ENCODE measurements around the gene SGSM1. TPM values are rescaled to one million over a fixed set of nuclear protein-coding genes. Genes with fewer than 3 reads are reported as not detected.
A peak's percentile ranks its signal among the peaks of the same experiment; 100 is the strongest.

Gene SGSM1
- total RNA-seq, 1 donor from 2014 or later: 7.5 TPM

DNA sequence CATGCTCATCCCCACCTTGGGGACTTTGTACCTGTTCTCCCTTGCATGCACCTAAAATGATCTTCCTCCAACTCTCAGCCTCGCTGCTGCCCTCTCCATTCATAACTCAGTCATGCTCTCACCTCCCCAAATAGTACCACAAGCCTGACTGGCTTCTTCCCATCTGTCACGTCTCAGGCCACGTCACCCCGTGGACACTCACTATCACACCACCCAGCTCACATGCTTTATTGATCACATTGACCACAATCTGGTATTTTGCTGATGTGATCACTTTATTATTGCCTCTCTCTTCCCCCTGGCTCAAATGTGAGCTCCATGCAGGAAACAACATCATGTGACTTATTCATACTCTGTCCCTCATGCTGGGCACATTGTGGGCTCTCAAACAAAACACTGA lies 9.2 kb upstream of the SGSM1 start:
- intact Hi-C loops (cut with DNase I): no loop called here

DNA sequence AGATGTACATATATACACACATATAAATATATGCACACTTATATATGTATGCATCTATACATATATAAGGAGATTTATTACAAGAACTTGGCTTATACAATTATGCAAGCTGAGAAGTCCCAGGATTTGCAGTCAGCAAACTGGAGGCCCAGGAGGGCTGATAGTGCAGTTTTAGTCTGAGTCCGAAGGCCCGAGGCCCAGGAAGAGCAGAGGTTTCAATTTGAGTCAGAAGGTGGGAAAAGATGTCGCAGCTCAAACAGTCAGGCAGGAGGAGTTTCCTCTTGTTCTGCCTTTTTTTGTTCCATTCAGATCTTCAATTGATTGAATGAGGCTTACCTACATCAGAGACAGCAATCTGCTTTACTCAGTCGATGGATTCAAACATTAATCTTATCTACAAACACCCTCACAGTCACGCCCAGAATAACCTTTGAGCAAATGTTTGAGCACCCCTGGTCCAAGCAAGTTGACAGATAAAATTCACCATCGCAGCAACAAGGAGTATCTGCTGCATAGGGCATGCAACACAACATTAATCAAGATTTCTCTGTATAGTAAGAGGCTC lies 4.0 kb upstream of the SGSM1 start:
- DNase-seq (ENCODE audit: missing footprints) (no peak), ATAC-seq (no peak)
- intact Hi-C loops (cut with DNase I): loop anchor here (5.0 kb wide), 1 partner anchor 50 kb away; no protein-coding TSS in a partner anchor

More for the DNA sequence above, 9.2 kb upstream of the SGSM1 start:
- no peak for DNase-seq (ENCODE audit: missing footprints)
- no peak for ATAC-seq

DNA sequence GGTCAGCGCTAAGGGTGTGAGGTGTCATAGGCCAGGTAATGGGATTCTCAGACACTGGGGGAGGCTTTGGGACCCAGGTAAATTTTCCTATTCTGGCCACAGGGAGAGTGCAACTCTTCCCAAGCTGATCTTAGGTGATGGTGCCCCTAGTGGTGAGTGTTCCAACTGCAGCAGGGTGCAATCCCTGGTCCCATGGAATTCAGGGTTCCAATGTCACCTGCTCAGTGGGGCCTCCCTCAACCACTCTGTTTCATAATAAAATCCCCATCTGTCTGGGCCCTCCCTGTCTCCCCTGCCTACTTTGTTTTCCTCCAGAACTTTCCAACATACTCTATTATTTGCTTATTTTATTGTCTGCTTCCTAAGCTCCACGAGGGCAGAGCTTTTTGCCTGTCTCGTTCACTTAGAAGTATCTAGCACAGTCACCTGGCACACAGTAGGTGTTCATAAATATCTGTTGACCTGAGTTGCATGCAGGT lies 2.9 kb upstream of the SGSM1 start:
- intact Hi-C loops (cut with DNase I): loop anchor here (5.0 kb wide), 1 partner anchor 49 kb away; no protein-coding TSS in a partner anchor
- DNase-seq (ENCODE audit: missing footprints) (no peak), ATAC-seq (no peak)

GRCh38 chr22:24806663-24807001 lies 621 bp downstream of the SGSM1 start:
- intact Hi-C loops (cut with DNase I): no loop called here
- ATAC-seq: no peak
- DNase-seq (ENCODE audit: missing footprints): no peak

GRCh38 chr22:24807284-24807950 lies 1.4 kb downstream of the SGSM1 start:
- intact Hi-C loops (cut with DNase I): no loop called here
- ATAC-seq: peak; percentile 20
- DNase-seq (ENCODE audit: missing footprints): no peak

GRCh38 chr22:24809331-24809730 lies 3.3 kb downstream of the SGSM1 start:
- ATAC-seq (no peak), DNase-seq (ENCODE audit: missing footprints) (no peak)
- intact Hi-C loops (cut with DNase I): no loop called here

DNA sequence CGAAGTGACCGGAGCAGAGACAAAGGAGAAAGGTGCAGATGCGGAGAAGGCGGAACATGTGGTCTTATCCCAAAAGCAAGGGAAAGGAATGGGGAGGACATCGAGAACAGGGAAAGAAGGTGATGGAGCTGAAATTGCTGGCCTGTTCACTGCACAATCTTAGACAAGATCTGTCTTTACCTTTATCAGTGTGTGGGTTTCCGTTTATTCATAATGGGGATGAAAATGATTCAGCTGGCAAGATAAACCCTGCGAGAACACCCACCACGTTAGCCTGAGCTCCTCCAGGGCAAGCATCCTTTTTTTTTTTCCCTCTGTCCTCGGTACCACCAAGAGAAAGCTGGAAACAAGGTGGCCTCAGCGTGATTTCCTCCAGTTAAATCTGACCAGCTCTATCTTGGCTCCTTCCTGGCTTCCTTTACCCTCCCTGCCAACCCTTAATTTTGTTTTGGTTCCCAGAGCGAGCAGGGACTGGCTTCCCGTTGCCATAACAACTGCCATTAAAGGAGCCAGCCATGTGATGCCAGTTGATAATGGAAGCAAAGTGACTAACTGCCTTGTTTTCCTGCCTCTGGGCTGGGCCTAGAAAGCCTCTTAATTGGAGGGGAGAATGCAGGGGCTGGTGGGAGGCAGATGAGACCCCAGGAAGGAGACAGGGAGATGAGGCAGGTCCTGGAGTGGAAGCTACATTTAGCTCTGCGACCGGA lies 4.2 kb downstream of the SGSM1 start:
- intact Hi-C loops (cut with DNase I): no loop called here
- no peak for DNase-seq (ENCODE audit: missing footprints)
- no peak for ATAC-seq

GRCh38 chr22:24812950-24813775 lies 7.2 kb downstream of the SGSM1 start:
- intact Hi-C loops (cut with DNase I): no loop called here
- DNase-seq (ENCODE audit: missing footprints) (no peak), ATAC-seq (no peak)

- DNase-seq (ENCODE audit: missing footprints): no peak
These were observed 8.1 kb downstream of the SGSM1 start for GRCh38 chr22:24813861-24814770.

GRCh38 chr22:24816806-24817205 lies 10.8 kb downstream of the SGSM1 start:
- no peak for ATAC-seq
- intact Hi-C loops (cut with DNase I): no loop called here
- no peak for DNase-seq (ENCODE audit: missing footprints)

More at GRCh38 chr22:24813861-24814770, 8.1 kb downstream of the SGSM1 start:
- ATAC-seq: no peak
- intact Hi-C loops (cut with DNase I): no loop called here

- DNase-seq (ENCODE audit: missing footprints) (no peak), ATAC-seq (no peak)
- intact Hi-C loops (cut with DNase I): no loop called here
These were observed 13.5 kb downstream of the SGSM1 start for GRCh38 chr22:24819487-24819886.

GRCh38 chr22:24819911-24820461 lies 14.0 kb downstream of the SGSM1 start:
- intact Hi-C loops (cut with DNase I): no loop called here
- ATAC-seq: peak; percentile 90
- DNase-seq (ENCODE audit: missing footprints): no peak

- ATAC-seq (no peak), DNase-seq (ENCODE audit: missing footprints) (no peak)
- intact Hi-C loops (cut with DNase I): no loop called here
These were observed 16.5 kb downstream of the SGSM1 start for GRCh38 chr22:24822471-24822870.

DNA sequence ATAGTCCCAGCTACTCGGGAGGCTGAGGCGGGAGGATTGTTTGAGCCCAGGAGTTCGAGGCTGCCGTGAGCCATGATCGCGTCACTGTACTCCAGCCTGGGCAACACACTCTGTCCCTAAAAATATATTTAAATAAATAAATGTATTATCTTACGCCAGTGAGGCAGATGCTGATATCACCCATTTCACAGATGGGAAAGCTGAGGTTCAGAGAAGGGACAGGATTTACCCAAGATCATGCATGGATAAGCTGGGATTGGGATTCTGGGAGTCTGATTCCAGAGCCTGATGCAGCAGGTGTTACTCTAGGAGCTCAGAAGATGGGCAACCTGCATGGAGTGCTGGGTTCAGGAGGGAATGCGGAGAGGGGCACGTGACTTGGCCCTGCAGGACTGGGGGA lies 17.8 kb downstream of the SGSM1 start:
- intact Hi-C loops (cut with DNase I): no loop called here
- no peak for DNase-seq (ENCODE audit: missing footprints)
- no peak for ATAC-seq

GRCh38 chr22:24824250-24824649 lies 18.2 kb downstream of the SGSM1 start:
- no peak for DNase-seq (ENCODE audit: missing footprints)
- intact Hi-C loops (cut with DNase I): no loop called here
- ATAC-seq: no peak

DNA sequence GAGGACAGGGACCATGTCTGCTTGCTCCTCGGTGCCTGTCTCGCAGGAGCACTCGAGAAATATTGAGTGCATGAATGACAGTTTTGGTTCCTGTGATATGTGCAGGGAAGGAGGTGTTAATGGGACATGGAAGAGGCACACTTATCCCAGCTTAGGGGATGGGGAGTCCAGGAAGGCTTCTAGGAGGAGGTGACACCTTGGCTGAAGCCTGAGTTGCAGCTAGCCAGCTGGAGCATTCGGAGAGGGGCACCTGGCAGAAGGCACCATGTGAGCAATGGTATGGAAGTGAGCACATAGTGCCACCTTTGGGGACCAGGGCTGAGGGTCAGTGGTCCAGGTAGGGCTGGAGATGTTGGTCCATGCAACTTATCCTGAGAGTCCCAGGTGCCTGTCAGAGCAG lies 18.9 kb downstream of the SGSM1 start:
- no peak for DNase-seq (ENCODE audit: missing footprints)
- intact Hi-C loops (cut with DNase I): no loop called here
- no peak for ATAC-seq

- no peak for ATAC-seq
- intact Hi-C loops (cut with DNase I): no loop called here
- DNase-seq (ENCODE audit: missing footprints): no peak
These were observed 20.8 kb downstream of the SGSM1 start for GRCh38 chr22:24826710-24827285.

DNA sequence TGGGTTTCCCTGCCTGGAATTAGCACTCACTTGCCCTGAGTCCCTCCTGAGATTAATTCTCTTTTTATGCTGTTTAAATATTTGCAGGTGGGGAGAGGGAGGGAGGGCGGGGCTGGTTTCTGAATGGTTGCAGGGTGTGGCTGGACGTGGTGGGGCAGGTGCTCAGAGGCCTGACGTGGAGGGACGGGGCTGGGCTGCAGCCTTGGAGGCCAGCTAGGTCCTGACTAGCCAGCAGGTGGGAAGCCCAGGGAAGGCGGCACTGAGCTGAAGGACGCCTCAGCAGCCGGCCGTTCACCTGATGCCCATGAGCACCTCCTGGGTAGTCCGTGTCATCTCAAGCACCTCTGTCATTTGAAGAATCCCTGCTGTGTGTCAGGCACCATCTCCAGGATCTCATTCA lies 21.3 kb downstream of the SGSM1 start:
- no peak for ATAC-seq
- intact Hi-C loops (cut with DNase I): no loop called here
- no peak for DNase-seq (ENCODE audit: missing footprints)
